ENCODE measurements around the gene GPX4. TPM values are rescaled to one million over a fixed set of nuclear protein-coding genes. Genes with fewer than 3 reads are reported as not detected.

Gene GPX4
- total and polyA plus RNA-seq, 2 experiments from 2014 or later, result 759 to 860 TPM

DNA sequence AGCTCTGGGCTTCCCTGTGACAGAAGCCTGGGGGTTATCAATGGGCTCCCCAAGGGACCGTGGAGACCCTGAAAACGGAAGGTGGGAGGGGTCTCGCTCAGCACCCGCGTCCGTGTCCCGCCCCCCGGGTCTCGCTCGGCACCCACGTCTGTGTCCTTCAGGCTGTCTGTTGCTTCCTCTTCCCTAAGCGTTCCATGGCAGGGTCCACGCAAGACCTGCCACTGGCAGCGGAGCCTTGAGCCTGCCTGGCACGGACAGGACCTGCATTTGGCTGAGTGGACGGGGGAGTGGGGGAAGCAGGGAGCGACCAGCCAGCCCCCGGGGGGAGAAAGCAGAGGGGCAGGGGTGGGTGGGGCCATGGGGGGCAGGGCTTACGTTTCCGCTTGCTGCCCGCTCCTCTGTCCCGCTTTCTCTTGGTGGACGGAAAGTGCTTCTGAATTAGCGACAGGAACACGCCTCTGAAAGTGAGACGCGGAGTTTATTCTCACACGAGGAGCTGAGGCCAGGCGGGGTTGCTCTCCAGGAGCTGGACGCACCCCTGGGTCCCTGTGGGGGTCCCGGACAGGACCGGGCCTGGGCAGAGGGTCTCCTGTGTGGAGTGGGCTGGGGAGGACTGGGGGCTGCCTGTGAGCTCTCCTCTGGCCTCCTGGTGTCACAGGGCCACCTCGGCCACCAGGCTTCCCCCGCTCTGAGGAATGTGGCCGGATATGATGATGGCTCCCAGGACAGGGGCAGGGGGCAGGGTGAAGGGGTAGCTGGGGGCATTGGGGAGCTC, 12.0 kb downstream of the GPX4 start:
- no peak for DNase-seq (ENCODE audit: low read depth in 1 of 2, low spot score in 1 of 2)
- peaks cover 2% of the 10 kb centered on the region for H3K36me3 ChIP-seq
- H3K4me1 ChIP-seq (ENCODE audit: low read depth), result peaks cover 9% of the 10 kb centered on the region
- no peak overlapping the region for H3K4me3 ChIP-seq
- H3K27ac ChIP-seq, result peak overlapping the region; percentile 23
- no peaks in the 10 kb centered on the region for H3K27me3 ChIP-seq
- TF ChIP-seq, protein P1, sequence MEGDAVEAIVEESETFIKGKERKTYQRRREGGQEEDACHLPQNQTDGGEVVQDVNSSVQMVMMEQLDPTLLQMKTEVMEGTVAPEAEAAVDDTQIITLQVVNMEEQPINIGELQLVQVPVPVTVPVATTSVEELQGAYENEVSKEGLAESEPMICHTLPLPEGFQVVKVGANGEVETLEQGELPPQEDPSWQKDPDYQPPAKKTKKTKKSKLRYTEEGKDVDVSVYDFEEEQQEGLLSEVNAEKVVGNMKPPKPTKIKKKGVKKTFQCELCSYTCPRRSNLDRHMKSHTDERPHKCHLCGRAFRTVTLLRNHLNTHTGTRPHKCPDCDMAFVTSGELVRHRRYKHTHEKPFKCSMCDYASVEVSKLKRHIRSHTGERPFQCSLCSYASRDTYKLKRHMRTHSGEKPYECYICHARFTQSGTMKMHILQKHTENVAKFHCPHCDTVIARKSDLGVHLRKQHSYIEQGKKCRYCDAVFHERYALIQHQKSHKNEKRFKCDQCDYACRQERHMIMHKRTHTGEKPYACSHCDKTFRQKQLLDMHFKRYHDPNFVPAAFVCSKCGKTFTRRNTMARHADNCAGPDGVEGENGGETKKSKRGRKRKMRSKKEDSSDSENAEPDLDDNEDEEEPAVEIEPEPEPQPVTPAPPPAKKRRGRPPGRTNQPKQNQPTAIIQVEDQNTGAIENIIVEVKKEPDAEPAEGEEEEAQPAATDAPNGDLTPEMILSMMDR (IDR thresholded peaks at IDR 0.05; ENCODE audit: low read depth, low read length), result no peak
- H3K9me3 ChIP-seq (ENCODE audit: low read depth), result no peaks in the 10 kb centered on the region

DNA sequence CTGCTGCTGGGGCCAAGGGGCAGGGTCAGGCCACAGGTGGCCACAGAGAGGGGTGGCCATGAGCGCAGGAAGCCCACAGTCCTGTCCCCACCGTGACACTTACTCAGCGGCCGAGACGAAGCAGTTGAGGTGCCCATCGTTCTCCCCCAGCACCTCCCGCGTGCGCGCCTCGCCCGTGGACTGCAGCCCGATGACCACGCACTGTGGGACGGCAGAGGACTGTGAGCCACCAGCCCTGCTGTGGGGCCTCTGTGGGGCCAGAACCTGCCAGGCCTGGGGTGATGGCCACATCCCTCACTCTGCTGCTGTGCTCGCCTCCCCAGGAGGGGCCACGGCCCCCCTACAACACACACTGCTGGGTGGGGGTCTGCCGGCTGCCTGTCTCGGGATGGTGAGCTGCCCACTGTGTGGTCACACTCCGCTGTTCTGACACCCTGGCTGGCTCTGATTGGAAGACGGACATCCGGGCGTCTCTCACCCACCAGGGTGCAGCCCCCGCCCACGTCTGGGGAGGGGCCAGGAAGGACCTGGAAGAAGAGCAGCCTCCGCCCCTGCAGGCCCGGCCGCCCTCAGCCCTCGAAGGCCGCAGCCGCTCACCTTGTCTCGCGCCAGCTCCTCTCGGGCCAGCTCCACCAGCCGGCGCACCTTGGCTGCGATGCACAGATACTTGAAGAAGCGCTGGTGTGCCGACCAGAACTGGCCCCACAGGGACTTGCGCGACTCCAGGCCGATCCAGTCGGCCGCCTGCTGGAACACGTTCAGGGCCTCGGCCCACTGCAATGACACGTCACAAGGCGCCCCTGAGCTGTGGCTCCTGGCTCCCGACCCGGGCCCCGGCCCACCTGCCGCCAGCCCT, 13.2 kb downstream of the GPX4 start:
- H3K36me3 ChIP-seq, result peaks cover 2% of the 10 kb centered on the region
- TF ChIP-seq, protein P1 (IDR thresholded peaks at IDR 0.05; ENCODE audit: low read depth, low read length), result no peak
- no peaks in the 10 kb centered on the region for H3K27me3 ChIP-seq
- H3K9me3 ChIP-seq (ENCODE audit: low read depth), result no peaks in the 10 kb centered on the region
- no peak for DNase-seq (ENCODE audit: low read depth in 1 of 2, low spot score in 1 of 2)
- H3K4me3 ChIP-seq, result no peak overlapping the region
- H3K27ac ChIP-seq, result no peak overlapping the region
- peaks cover 9% of the 10 kb centered on the region for H3K4me1 ChIP-seq (ENCODE audit: low read depth)

DNA sequence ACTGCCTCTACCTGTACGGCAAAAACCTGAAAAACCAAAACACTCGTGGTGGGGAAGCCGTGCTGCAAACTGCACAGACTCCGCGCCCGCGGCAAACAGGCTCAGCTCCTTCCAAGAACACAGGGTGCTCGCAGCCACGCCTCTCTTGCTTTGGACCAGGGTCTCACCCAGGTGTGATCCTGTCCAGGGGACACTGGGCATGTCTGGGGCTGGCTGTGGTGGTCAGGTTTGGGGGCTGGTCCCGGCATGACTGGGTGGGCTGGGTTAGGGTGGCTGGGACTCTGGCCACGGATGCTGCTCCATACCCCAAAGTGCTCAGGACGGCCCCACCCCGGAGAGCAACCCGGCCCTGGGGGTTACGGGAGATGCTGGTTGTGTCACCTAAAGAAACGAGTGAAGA, 13.9 kb downstream of the GPX4 start:
- no peak for DNase-seq (ENCODE audit: low read depth in 1 of 2, low spot score in 1 of 2)
- Histone ChIP-seq H3K4me3 (no peak overlapping the region), H3K4me1 (ENCODE audit: low read depth) (peaks cover 8% of the 10 kb centered on the region), H3K36me3 (peaks cover 2% of the 10 kb centered on the region), H3K27ac (no peak overlapping the region), H3K27me3 (no peaks in the 10 kb centered on the region), H3K9me3 (ENCODE audit: low read depth) (no peaks in the 10 kb centered on the region)
- TF ChIP-seq, protein P1 (IDR thresholded peaks at IDR 0.05; ENCODE audit: low read depth, low read length), result no peak

DNA sequence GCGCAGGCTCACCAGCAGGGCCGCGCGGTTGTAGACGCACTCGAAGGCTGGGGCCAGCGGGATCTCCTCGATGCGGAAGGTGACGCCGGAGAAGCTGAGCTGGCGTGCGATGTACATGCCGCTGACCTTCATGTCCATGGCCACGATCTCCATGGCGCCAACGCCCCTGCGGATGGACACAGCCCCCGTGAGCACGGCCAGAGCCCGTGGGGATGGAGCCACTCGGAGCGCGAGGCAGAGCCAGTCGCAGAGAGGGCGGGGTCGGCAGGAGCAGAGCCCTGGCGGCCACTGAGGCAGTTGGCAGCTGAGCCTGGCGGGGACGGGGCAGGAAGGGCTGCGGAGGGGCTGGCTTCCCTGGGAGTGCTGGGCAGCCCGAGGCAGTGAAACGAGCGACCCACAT, 15.2 kb downstream of the GPX4 start:
- no peak for DNase-seq (ENCODE audit: low read depth in 1 of 2, low spot score in 1 of 2)
- peaks cover 2% of the 10 kb centered on the region for H3K36me3 ChIP-seq
- H3K4me3 ChIP-seq, result no peak overlapping the region
- no peaks in the 10 kb centered on the region for H3K9me3 ChIP-seq (ENCODE audit: low read depth)
- H3K27me3 ChIP-seq, result no peaks in the 10 kb centered on the region
- TF ChIP-seq, protein P1 (IDR thresholded peaks at IDR 0.05; ENCODE audit: low read depth, low read length), result no peak
- no peak overlapping the region for H3K27ac ChIP-seq
- no peaks in the 10 kb centered on the region for H3K4me1 ChIP-seq (ENCODE audit: low read depth)

DNA sequence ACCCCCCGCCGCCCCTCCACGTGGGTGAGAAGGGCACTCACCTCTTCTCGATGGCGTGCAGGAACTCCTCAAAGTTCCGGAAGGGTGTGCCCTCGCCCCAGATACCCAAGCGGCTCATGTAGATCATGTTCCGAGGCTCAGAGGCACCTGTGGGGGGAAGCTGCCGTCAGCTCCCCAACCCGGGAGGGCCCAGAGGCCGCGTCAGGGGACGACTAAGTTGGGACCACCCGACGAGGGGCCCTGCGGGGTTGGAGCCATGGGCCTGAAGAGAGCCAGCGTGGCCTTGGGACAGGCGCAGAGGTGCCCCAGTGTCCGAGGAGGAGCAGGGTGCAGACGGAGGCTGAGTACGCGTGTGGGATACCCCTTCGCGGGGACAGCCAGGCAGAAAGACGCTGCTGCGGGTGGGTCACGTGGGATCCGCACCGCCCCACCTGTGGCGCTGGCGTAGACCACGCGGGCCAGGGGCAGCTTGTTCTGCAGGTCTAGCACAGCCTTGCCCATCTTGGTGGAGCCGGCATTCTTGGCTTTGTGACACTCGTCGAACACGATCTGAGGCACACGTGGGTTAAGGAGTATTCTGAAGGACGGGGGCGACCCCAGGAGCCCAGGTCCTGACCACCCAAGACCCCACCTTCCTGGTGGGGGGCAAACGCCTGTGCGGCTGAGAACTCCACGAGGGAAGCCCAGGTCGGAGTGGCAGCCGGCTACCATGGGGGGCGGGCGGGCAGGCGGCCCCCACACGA, 15.9 kb downstream of the GPX4 start:
- H3K36me3 ChIP-seq, result peaks cover 2% of the 10 kb centered on the region
- no peak overlapping the region for H3K27ac ChIP-seq
- H3K9me3 ChIP-seq (ENCODE audit: low read depth), result no peaks in the 10 kb centered on the region
- H3K27me3 ChIP-seq, result no peaks in the 10 kb centered on the region
- no peaks in the 10 kb centered on the region for H3K4me1 ChIP-seq (ENCODE audit: low read depth)
- H3K4me3 ChIP-seq, result no peak overlapping the region
- no peak for DNase-seq (ENCODE audit: low read depth in 1 of 2, low spot score in 1 of 2)
- TF ChIP-seq, protein P1 (IDR thresholded peaks at IDR 0.05; ENCODE audit: low read depth, low read length), result no peak
